Sigmoid colon (tissue), 7 donors: ENCODE results near the gene IRF2. TPM values are rescaled to one million over a fixed set of nuclear protein-coding genes. Genes with fewer than 3 reads are reported as not detected.
"Not testable (repeated sequence)": the region's sequence is repeated elsewhere in the genome, so short reads cannot be mapped to it uniquely, and the experiment has no call there.

Experiments
- DNase-seq: peaks from one replicate; pipeline ENCODE4 v3.0.0-alpha.2; 2019
- H3K27ac ChIP-seq, 4 donors: fragments of 200-600 bp; sonication (generic); one replicate each; pipeline ENCODE4 v1.5.1; 2016 to 2019; ENCODE audit warnings: mild to moderate bottlenecking in 1 of 4
- H3K27me3 ChIP-seq, 3 donors: fragments of 200-600 bp; sonication (generic); one replicate each; pipeline ENCODE4 v1.5.1; 2019; ENCODE audit warnings: mild to moderate bottlenecking in 1 of 3
- H3K36me3 ChIP-seq, 4 donors: fragments of 200-600 bp; sonication (generic); one replicate each; pipeline ENCODE4 v1.5.1; 2016 to 2019
- H3K4me1 ChIP-seq, 4 donors: fragments of 200-600 bp; sonication (generic); one replicate each; pipeline ENCODE4 v1.5.1; 2017 to 2019
- H3K4me3 ChIP-seq, 4 donors: fragments of 200-600 bp; sonication (generic); one replicate each; pipeline ENCODE4 v1.5.1; 2017 to 2019; ENCODE audit warnings: mild to moderate bottlenecking in 2 of 4, moderate library complexity in 1 of 4
- H3K9me3 ChIP-seq, 4 donors: fragments of 200-600 bp in 3 of 4; sonication (generic) in 3 of 4; one replicate each; pipeline versions ENCODE4 v1.5.1 to v1.6.1; 2013 to 2019
- CTCF ChIP-seq, 4 experiments: fragments of 450-650 bp in 3 of 4; fragments of 200-600 bp in 1 of 4; IDR thresholded peaks; one replicate each; pipeline ENCODE4 v1.5.1; 2016 to 2019; ENCODE audit warnings: antibody characterized with exemption in 4 of 4, mild to moderate bottlenecking in 3 of 4, moderate library complexity in 2 of 4
- EP300 ChIP-seq, 4 donors: sonication (generic); formaldehyde crosslinking; IDR thresholded peaks; one replicate each; pipeline ENCODE4 v1.6.1; 2017; ENCODE audit warnings: antibody characterized with exemption in 4 of 4
- POLR2A ChIP-seq, 2 donors: fragments of 450-650 bp; IDR thresholded peaks; one replicate each; pipeline ENCODE4 v1.6.1; 2016; ENCODE audit warnings: antibody characterized with exemption in 2 of 2, mild to moderate bottlenecking in 2 of 2, moderate library complexity in 2 of 2
- POLR2AphosphoS5 ChIP-seq, 4 donors: sonication (generic); formaldehyde crosslinking; IDR thresholded peaks; one replicate each; pipeline ENCODE4 v1.6.1; 2017; ENCODE audit warnings: antibody characterized with exemption in 4 of 4
- WGBS, 2 donors: extraction: QIAGEN DNeasy Blood & Tissue Kit; methylation state at CpG; one replicate each; pipeline ENCODE4 v1.1.7; 2013; 5-methylcytosine and 5-hydroxymethylcytosine counted together
- intact Hi-C: fragments of 100-400 bp; cut with DNase I; formaldehyde crosslinking; loops from one replicate; pipeline ENCODE4 v1.15.1; 2023
- polyA plus RNA-seq, 3 donors: library from polyadenylated mRNA; stranded (reverse); fragments of 200-250 nt; gene quantifications; one replicate each; pipeline ENCODE4 v1.2.3, GENCODE V29; 2013
- total RNA-seq, 4 donors: library from RNA; depleted of rRNA; stranded (reverse); fragments of >200 nt; gene quantifications; one replicate each; pipeline ENCODE4 v1.1.0, GENCODE V29; 2016
- donor health status: healthy with polysubstance abuse.
- donor health status: Bipolar disorder and iron deficiency.
- donor health status: healthy.

IRF2 gene
- total and polyA plus RNA-seq, 7 donors = 27.6 to 41.8 (median 31.9) TPM

- no peak for DNase-seq
- Histone ChIP-seq H3K27ac (peak overlapping the region in 2 of 4 donors; percentile 6 to 26), H3K4me3 (no peak overlapping the region), H3K4me1 (peaks cover 0 to 8% (median 3%) of the 10 kb centered on the region in 4 donors), H3K9me3 (no peaks in the 10 kb centered on the region), H3K27me3 (no peaks in the 10 kb centered on the region), H3K36me3 (no peaks in the 10 kb centered on the region)
- no peak for TF ChIP-seq POLR2AphosphoS5 (IDR thresholded peaks at IDR 0.05)
- TF ChIP-seq CTCF (IDR thresholded peaks at IDR 0.05) = no peak
- no peak for TF ChIP-seq EP300 (IDR thresholded peaks at IDR 0.05)
- TF ChIP-seq POLR2A (IDR thresholded peaks at IDR 0.05) = no peak
- intact Hi-C loops = no loop called here
- 87 to 94% methylated on average over 1 of the region's 1 CpG for WGBS, 2 donors
Measured at GRCh38 chr4:184376126-184376838, 98.1 kb downstream of the IRF2 start.

GRCh38 chr4:184375623-184376022 is 98.7 kb downstream of the IRF2 start:
- H3K27ac ChIP-seq = peak overlapping the region in 2 of 4 donors; percentile 6 to 26
- H3K4me1 ChIP-seq, intact Hi-C loops, H3K9me3 ChIP-seq, DNase-seq, H3K36me3 ChIP-seq, H3K4me3 ChIP-seq, H3K27me3 ChIP-seq: not testable (repeated sequence)
- 88 to 93% methylated on average over 3 of the region's 3 CpGs for WGBS, 2 donors

- H3K27ac ChIP-seq = no peak overlapping the region
- no peak for TF ChIP-seq POLR2A (IDR thresholded peaks at IDR 0.05)
- no peak for TF ChIP-seq EP300 (IDR thresholded peaks at IDR 0.05)
- TF ChIP-seq POLR2AphosphoS5 (IDR thresholded peaks at IDR 0.05) = no peak
- no peak for TF ChIP-seq CTCF (IDR thresholded peaks at IDR 0.05)
- DNase-seq = no peak
- intact Hi-C loops = no loop called here
- H3K4me3 ChIP-seq = no peak overlapping the region
- peaks cover 0 to 8% (median 3%) of the 10 kb centered on the region in 4 donors for H3K4me1 ChIP-seq
- no peaks in the 10 kb centered on the region for H3K27me3 ChIP-seq
- WGBS, 2 donors = 75 to 85% methylated on average over 1 of the region's 1 CpG
- no peaks in the 10 kb centered on the region for H3K36me3 ChIP-seq
- no peaks in the 10 kb centered on the region for H3K9me3 ChIP-seq
Measured at GRCh38 chr4:184375027-184375426, 99.3 kb downstream of the IRF2 start.

GRCh38 chr4:184373886-184374405 is 100.4 kb downstream of the IRF2 start:
- intact Hi-C loops = no loop called here

More at GRCh38 chr4:184373886-184374405, 100.4 kb downstream of the IRF2 start:
- TF ChIP-seq POLR2AphosphoS5 (IDR thresholded peaks at IDR 0.05) = no peak
- TF ChIP-seq CTCF (IDR thresholded peaks at IDR 0.05) = no peak
- no peak for TF ChIP-seq EP300 (IDR thresholded peaks at IDR 0.05)
- no peak for TF ChIP-seq POLR2A (IDR thresholded peaks at IDR 0.05)
- H3K27me3 ChIP-seq = no peaks in the 10 kb centered on the region
- no peak overlapping the region for H3K4me3 ChIP-seq
- 93 to 96% methylated on average over 2 of the region's 2 CpGs for WGBS, 2 donors
- H3K9me3 ChIP-seq = no peaks in the 10 kb centered on the region
- no peak overlapping the region for H3K27ac ChIP-seq
- no peak for DNase-seq
- H3K36me3 ChIP-seq = no peaks in the 10 kb centered on the region
- peaks cover 0 to 8% (median 3%) of the 10 kb centered on the region in 4 donors for H3K4me1 ChIP-seq
